Activated T-cell treated with anti-CD3 and anti-CD28 coated beads, Interleukin-2, amount 50 U/mL, for 72 hours (primary cell): ENCODE data around the gene RASL11A. TPM values are rescaled to one million over a fixed set of nuclear protein-coding genes. Genes with fewer than 3 reads are reported as not detected.
"Not testable (repeated sequence)": the region's sequence is repeated elsewhere in the genome, so short reads cannot be mapped to it uniquely, and the experiment has no call there.

ENCODE experiments used
- ATAC-seq, 2 donors: fragments of 150-1000 bp; cut with Tn5 transposase; replicated peaks in 1 of 2; 2 replicates each; pipeline ENCODE4 v1.10.0; 2021; ENCODE audit warnings: moderate library complexity in 2 of 2, mild to moderate bottlenecking in 1 of 2
- DNase-seq, 2 donors: peaks; one replicate each; pipeline ENCODE4 v3.0.0; 2021 to 2022; ENCODE audit warnings: mixed read lengths in 1 of 2
- H3K27ac Mint-ChIP-seq: one replicate; pipeline ENCODE4 v1.8.0; 2022; ENCODE audit warnings: mild to moderate bottlenecking, moderate library complexity, mixed read lengths
- H3K27me3 Mint-ChIP-seq: one replicate; pipeline ENCODE4 v1.8.0; 2022; ENCODE audit warnings: low read depth, mixed read lengths
- H3K36me3 Mint-ChIP-seq, 2 donors: one replicate each; pipeline ENCODE4 v1.8.0; 2022; ENCODE audit warnings: mixed read lengths in 2 of 2, mild to moderate bottlenecking in 1 of 2; ENCODE audit not compliant: insufficient read depth in 2 of 2
- H3K4me1 Mint-ChIP-seq: one replicate; pipeline ENCODE4 v1.8.0; 2022; ENCODE audit warnings: low read depth, mixed read lengths
- H3K4me3 Mint-ChIP-seq, 2 donors: one replicate each; pipeline ENCODE4 v1.8.0; 2022; ENCODE audit warnings: mild to moderate bottlenecking in 2 of 2, mixed read lengths in 2 of 2, moderate library complexity in 2 of 2
- H3K9me3 Mint-ChIP-seq, 2 donors: one replicate each; pipeline ENCODE4 v1.8.0; 2022; ENCODE audit warnings: mixed read lengths in 2 of 2
- total RNA-seq, 2 donors: library from RNA; stranded (reverse); gene quantifications; one replicate each; pipeline ENCODE4 v1.2.3, GENCODE V29; 2022

Gene RASL11A
- total RNA-seq, 2 donors from 2014 or later = 5.6 to 7.3 TPM

DNA sequence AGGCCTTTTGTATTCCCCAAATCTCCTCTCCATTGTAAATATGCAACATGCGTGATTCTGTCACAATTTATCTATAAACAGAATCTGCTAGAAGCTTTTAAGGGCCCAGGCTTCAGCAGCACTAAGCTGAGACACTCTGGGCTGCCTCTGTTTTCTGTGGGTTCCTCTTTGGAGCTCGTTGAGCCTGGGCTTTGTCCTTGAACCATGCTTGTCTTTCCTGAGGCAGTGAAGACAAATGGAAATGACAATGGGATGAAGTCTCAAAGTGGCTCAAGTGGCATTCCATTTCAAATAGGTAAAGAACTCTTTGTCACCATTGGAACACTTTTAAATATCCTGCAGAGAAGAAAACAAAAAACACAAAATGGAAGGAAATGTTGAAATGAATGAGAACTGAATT, 40.3 kb downstream of the RASL11A start:
- no peak for ATAC-seq
- Mint-ChIP-seq H3K27ac (no peak overlapping the region), H3K4me3 (no peak overlapping the region), H3K36me3 (no peaks in the 10 kb centered on the region), H3K27me3 (peaks cover under 1% of the 10 kb centered on the region), H3K9me3 (no peaks in the 10 kb centered on the region), H3K4me1 (peaks cover 10% of the 10 kb centered on the region)
- DNase-seq = no peak

DNA sequence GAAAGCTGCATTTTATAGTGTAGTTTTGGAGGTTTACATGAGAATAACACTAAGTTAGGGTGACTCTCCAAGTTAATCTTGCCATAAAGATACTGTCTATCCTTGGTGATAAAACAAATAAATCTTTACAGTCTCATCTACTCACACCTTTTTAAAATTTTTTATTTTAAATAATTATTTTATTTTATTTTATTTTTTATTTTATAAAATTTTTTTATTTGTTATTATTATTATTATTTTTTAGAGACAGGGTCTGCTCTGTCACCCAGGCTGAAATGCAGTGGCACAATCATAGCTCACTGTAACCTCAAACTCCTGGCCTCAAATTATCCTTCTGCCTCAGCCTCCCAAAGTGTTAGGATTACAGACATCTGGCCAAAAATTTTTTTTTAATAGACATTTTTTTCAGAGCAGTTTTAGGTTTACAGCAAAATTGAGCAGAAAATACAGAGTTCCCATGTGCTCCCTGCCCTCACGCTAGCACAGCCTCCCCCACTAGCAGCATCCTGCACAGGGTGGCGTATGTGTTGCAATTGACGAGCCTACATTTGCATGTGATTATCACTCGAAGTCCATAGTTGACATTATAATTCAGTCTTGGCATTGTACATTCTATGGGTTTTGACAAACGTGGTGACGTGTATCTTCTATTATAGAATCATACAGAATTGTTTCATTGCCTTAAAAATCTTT, 41.0 kb downstream of the RASL11A start:
- DNase-seq (no peak), ATAC-seq (no peak)
- Mint-ChIP-seq H3K27ac (no peak overlapping the region), H3K36me3 (no peaks in the 10 kb centered on the region), H3K9me3 (no peaks in the 10 kb centered on the region), H3K27me3 (peaks cover 8% of the 10 kb centered on the region), H3K4me3 (no peak overlapping the region), H3K4me1 (peaks cover 3% of the 10 kb centered on the region)

- Mint-ChIP-seq H3K27me3 (peaks cover 10% of the 10 kb centered on the region), H3K9me3 (no peaks in the 10 kb centered on the region), H3K4me1 (no peaks in the 10 kb centered on the region), H3K4me3 (no peak overlapping the region), H3K36me3 (no peaks in the 10 kb centered on the region), H3K27ac (no peak overlapping the region)
- ATAC-seq (no peak), DNase-seq (no peak)
These were observed 43.1 kb downstream of the RASL11A start for GRCh38 chr13:27313770-27314169.

GRCh38 chr13:27319404-27319803, 48.8 kb downstream of the RASL11A start:
- peaks cover 23% of the 10 kb centered on the region for H3K27me3 Mint-ChIP-seq
- ATAC-seq (no peak), DNase-seq (no peak)
- H3K9me3 Mint-ChIP-seq = no peaks in the 10 kb centered on the region
- peaks cover 10% of the 10 kb centered on the region for H3K4me1 Mint-ChIP-seq
- no peak overlapping the region for H3K4me3 Mint-ChIP-seq
- no peak overlapping the region for H3K27ac Mint-ChIP-seq
- no peaks in the 10 kb centered on the region for H3K36me3 Mint-ChIP-seq

DNA sequence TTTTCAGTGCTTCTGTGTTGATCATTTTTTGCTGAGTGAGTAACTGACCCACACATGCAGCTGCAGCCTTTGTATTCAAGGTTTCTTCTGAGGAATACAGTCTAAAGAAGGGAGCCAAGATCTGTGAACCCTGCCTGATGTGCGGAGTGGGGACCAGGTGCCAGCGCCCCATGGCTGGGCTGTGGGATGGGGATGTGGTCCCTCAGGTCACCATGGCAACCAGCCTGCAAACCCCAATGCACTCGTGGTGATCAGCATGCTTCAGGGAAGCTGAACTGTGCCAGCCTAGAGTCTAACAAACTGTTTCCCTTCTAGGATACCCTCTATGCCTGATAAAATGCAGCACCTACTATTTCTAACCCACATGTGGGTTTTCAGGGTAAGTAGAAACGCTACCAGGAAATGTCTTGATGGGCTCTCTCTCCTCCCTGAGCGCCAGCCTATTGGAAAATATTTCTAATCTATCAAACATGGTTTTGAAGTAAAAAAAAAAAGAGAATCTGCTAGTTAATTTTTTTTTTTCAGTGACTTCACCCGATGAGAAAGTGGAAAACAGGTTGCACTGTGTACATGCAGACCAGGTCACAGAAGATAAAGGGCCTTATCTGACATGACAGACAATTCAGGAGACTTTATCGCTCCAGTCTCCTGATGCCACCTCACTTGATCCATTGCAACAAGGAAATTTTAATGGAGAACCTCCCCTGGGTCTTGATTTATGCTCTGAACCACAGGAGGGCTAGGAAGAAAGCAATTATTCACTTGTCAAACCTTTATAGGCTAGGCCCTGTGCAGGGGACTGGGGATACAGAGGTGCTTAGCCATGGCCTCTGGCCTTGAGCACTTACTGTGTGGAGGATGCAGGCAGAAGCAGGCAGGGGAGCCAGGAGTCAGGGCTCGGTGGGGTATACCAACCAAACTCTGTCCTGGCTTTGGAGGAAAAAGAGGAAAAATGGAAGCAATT, 51.1 kb downstream of the RASL11A start:
- H3K4me3 Mint-ChIP-seq = no peak overlapping the region
- DNase-seq = no peak
- no peaks in the 10 kb centered on the region for H3K9me3 Mint-ChIP-seq
- ATAC-seq = peak; percentile 25 to 41
- no peak overlapping the region for H3K27ac Mint-ChIP-seq
- peaks cover 10% of the 10 kb centered on the region for H3K4me1 Mint-ChIP-seq
- H3K27me3 Mint-ChIP-seq = peaks cover 15% of the 10 kb centered on the region
- H3K36me3 Mint-ChIP-seq = no peaks in the 10 kb centered on the region

DNA sequence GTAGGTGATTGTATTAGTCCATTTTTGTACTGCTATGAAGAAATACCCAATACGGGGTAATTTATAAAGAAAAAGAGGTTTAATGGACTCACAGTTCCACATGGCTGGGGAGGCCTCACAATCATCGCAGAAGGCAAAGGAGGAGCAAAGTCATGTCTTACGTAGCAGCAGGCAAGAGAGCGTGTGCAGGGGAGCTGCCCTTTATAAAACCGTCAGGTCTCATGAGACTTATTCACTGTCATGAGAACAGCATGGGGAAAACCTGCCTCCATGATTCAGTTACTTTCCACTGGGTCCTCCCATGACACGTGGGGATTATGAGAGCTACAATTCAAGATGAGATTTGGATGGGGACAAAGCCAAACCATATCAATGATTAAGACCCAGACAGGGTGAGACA, 51.8 kb downstream of the RASL11A start:
- peaks cover 10% of the 10 kb centered on the region for H3K4me1 Mint-ChIP-seq
- H3K36me3 Mint-ChIP-seq, H3K9me3 Mint-ChIP-seq, H3K27ac Mint-ChIP-seq, ATAC-seq, H3K4me3 Mint-ChIP-seq, DNase-seq: not testable (repeated sequence)
- peaks cover 13% of the 10 kb centered on the region for H3K27me3 Mint-ChIP-seq

Other genes starting within 250 kb of the RASL11A start
- 10 to 100 TPM; 39.6 to 57.3 TPM for gene USP12, start 99.0 kb upstream of the RASL11A start, total RNA-seq
- gene RPL21, start 19.3 kb upstream of the RASL11A start, total RNA-seq = 1,000 to 10,000 TPM; 1,509 to 1,701 TPM
- gene GTF3A, start 153.8 kb downstream of the RASL11A start, total RNA-seq = 100 to 1,000 TPM; 188 to 237 TPM
- gene MTIF3, start 179.7 kb downstream of the RASL11A start, total RNA-seq = 10 to 100 TPM; 25.0 to 30.6 TPM